Mucosa of descending colon (tissue), 3 donors: ENCODE measurements around the gene DNAJB8. TPM values are rescaled to one million over a fixed set of nuclear protein-coding genes. Genes with fewer than 3 reads are reported as not detected.

ENCODE experiments used
- ATAC-seq: fragments of 200-7000 bp; cut with Tn5 transposase; one replicate; pipeline ENCODE4 v1.9.1; 2020; ENCODE audit warnings: mild to moderate bottlenecking, moderate library complexity
- DNase-seq, 3 donors: peaks; one replicate each; pipeline ENCODE4 v3.0.0-alpha.2; 2020
- H3K36me3 ChIP-seq: fragments of 200-600 bp; one replicate; pipeline ENCODE4 v1.8.0; 2021; ENCODE audit warnings: low read depth, mild to moderate bottlenecking
- H3K4me1 ChIP-seq: fragments of 200-600 bp; one replicate; pipeline ENCODE4 v1.8.0; 2021; ENCODE audit warnings: low read depth, mild to moderate bottlenecking
- H3K4me3 ChIP-seq: fragments of 200-600 bp; one replicate; pipeline ENCODE4 v1.8.0; 2021; ENCODE audit warnings: mild to moderate bottlenecking
- H3K9me3 ChIP-seq: fragments of 200-600 bp; one replicate; pipeline ENCODE4 v1.8.0; 2021; ENCODE audit warnings: mild to moderate bottlenecking
- intact Hi-C, 2 donors: fragments of 100-400 bp; cut with DNase I in 1 of 2; cut with micrococcal nuclease in 1 of 2; formaldehyde crosslinking; loops; one replicate each; pipeline versions ENCODE4 v1.11.0 to v1.11.1; 2022; cut with DNase I, micrococcal nuclease
- total RNA-seq, 3 donors: library from RNA; stranded (reverse); fragmentation: NEBNext Ultra II Directional in 2 of 3; extraction: Animal tissue kit (Norgen Biotek cat#: 25700) in 2 of 3; gene quantifications; one replicate each; pipeline versions ENCODE4 v1.2.1 to v1.2.4, GENCODE V29; 2021 to 2023
- TF ChIP-seq, protein P1 (sequence below): fragments of 200-600 bp; IDR thresholded peaks from one replicate; pipeline ENCODE4 v1.8.0; 2022; ENCODE audit warnings: antibody characterized with exemption, mild to moderate bottlenecking
- donor health status: DM: no; HTN: no; CAD: no; lungs with moderate emphysema.
- donor health status: DM: no; HTN: no; CAD: no.
- donor health status: DM: no; HTN: yes; CAD: no.

Gene DNAJB8
- total RNA-seq, 3 donors from 2014 or later: not detected

DNA sequence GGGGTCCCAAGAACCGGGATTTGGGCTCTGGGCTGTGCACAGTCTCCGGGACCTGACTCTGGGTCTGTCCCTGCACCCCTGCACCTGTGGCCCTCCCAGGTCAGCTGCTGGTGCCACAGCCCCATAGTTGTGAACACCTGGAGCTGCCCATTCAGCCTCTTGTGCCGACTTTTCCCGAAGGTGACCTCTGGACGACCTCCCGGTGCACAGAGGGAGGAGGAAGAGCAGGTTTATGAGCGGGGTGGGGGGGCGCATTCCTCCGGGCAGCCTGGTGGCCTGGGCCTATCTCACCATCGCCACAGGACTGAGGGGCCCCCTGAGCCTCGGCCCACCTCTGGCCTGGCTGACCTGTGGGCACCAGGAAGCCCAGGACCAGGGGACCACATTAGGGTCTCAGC, 45.3 kb downstream of the DNAJB8 start:
- Histone ChIP-seq H3K4me3 (no peak overlapping the region), H3K9me3 (no peaks in the 10 kb centered on the region), H3K4me1 (no peaks in the 10 kb centered on the region), H3K36me3 (no peaks in the 10 kb centered on the region)
- ATAC-seq: no peak
- no peak for DNase-seq
- TF ChIP-seq, protein P1, sequence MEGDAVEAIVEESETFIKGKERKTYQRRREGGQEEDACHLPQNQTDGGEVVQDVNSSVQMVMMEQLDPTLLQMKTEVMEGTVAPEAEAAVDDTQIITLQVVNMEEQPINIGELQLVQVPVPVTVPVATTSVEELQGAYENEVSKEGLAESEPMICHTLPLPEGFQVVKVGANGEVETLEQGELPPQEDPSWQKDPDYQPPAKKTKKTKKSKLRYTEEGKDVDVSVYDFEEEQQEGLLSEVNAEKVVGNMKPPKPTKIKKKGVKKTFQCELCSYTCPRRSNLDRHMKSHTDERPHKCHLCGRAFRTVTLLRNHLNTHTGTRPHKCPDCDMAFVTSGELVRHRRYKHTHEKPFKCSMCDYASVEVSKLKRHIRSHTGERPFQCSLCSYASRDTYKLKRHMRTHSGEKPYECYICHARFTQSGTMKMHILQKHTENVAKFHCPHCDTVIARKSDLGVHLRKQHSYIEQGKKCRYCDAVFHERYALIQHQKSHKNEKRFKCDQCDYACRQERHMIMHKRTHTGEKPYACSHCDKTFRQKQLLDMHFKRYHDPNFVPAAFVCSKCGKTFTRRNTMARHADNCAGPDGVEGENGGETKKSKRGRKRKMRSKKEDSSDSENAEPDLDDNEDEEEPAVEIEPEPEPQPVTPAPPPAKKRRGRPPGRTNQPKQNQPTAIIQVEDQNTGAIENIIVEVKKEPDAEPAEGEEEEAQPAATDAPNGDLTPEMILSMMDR: no peak
- intact Hi-C loops: loop anchor here in 1 of 2 donors (10.0 kb wide), 1 partner anchor 183 kb away; no protein-coding TSS in a partner anchor

DNA sequence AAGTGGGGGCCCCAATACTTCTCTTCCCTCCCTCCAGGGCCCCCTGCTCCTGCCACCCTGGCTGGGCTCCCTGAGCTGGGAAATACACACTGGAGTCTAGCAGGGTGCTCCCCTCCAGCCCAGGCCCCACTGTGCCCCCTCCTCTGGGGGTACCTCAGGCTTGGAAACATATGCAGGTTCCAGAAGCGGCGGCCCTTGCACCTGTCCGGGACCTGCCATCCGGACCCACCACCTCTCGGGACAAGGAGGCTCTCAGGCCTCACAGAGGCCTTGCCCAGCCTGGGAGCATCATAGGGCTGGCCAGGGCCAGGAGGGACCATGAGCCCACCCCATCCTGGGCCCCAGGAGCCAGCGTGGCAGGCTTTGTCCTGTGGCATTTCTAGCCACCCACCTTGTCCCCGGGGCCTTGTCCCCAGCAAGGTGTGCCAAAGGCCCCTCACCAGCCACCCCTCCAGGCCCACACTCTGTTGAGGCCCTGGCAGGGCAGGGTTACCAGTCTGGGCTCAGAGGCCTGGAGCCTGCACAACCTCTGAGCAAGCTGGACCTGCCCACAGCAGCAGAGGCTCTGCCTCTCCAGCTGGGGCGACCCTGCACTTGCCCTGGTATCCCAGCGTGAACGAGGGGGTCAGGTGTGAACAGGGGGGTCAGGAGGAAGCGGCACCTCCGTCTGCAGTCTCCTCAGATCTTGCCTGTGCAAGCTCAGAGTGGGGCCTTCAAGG, 45.8 kb downstream of the DNAJB8 start:
- Histone ChIP-seq H3K4me3 (no peak overlapping the region), H3K9me3 (no peaks in the 10 kb centered on the region), H3K36me3 (no peaks in the 10 kb centered on the region), H3K4me1 (no peaks in the 10 kb centered on the region)
- TF ChIP-seq, protein P1: no peak
- intact Hi-C loops: loop anchor here in 1 of 2 donors (10.0 kb wide), 1 partner anchor 184 kb away; no protein-coding TSS in a partner anchor
- ATAC-seq (no peak), DNase-seq (no peak)

DNA sequence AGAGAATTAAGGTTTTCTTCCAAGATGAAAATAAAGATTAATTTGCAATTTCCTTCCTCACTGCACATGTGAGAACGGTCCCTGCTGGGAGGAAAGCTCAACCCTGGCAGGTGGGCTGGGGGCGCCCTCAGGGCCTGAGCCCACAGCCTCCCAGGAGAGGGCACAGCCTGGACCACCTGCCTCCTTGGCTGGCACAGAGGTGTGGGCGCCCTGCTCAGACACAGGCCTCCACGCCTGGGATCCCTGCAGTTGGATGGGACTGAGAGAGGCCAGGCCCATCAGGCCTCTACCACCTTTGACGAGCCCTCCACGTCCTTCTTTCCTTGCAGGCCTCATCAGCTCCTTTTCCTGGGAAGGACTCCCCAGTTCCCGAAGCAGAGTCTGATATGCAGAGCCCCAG, 46.4 kb downstream of the DNAJB8 start:
- Histone ChIP-seq H3K36me3 (no peaks in the 10 kb centered on the region), H3K4me3 (no peak overlapping the region), H3K9me3 (no peaks in the 10 kb centered on the region), H3K4me1 (no peaks in the 10 kb centered on the region)
- TF ChIP-seq, protein P1: no peak
- ATAC-seq (no peak), DNase-seq (no peak)
- intact Hi-C loops: loop anchor here in 1 of 2 donors (10.0 kb wide), 1 partner anchor 185 kb away; no protein-coding TSS in a partner anchor

DNA sequence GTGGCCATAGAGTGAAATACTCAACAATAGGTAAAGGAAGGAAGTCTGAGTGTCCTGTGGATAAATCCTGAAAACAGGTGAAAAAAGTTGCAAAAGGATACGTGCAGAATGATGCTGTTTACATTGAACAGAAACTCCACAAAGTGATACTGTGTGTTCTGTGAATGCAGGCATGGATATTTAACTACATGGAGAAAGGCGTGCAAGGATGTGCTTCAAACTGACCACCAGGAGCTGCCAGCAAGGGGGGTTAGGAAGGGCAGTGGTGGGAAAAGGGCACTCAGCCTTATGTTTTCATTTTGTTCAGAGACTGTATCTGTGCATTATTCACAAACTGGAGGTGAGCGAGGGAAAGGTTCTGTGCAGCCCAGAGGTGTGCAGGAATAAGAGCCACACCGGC, 47.4 kb downstream of the DNAJB8 start:
- DNase-seq (no peak), ATAC-seq (no peak)
- no peaks in the 10 kb centered on the region for H3K4me1 ChIP-seq
- H3K9me3 ChIP-seq: no peaks in the 10 kb centered on the region
- TF ChIP-seq, protein P1: no peak
- H3K4me3 ChIP-seq: no peak overlapping the region
- intact Hi-C loops: no loop called here
- no peaks in the 10 kb centered on the region for H3K36me3 ChIP-seq

DNA sequence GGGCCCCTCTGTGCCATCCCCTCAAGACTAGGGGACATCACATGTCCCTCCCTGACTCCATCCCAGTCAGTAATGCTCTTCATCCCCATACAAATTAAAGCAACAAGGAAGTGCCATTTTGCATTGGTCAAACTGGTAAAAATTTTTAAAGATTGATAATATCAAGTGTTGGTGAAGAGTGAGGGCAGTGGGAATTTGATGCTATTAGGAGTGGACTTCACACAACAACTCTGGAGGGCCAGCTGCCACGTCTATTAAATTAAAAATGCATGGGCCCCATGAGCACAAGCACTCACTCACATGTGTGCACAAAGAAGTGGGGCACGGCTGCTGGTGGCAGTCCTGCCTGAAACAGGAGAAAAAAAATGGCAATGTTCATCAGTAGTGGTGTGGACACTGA, 47.8 kb downstream of the DNAJB8 start:
- no peak overlapping the region for H3K4me3 ChIP-seq
- intact Hi-C loops: no loop called here
- no peaks in the 10 kb centered on the region for H3K9me3 ChIP-seq
- ATAC-seq (no peak), DNase-seq (no peak)
- no peaks in the 10 kb centered on the region for H3K4me1 ChIP-seq
- TF ChIP-seq, protein P1: no peak
- H3K36me3 ChIP-seq: no peaks in the 10 kb centered on the region
